Measurements from ENCODE around the gene EPS8L3.
"Not testable (repeated sequence)": the region's sequence is repeated elsewhere in the genome, so short reads cannot be mapped to it uniquely, and the experiment has no call there.

The EPS8L3 gene

GRCh38 chr1:109763646-109764415 lies at the start of gene EPS8L3:
TSS of gene EPS8L3 (minus strand) at chr1:109763923. CDS start at chr1:109761749, 2,174 bp downstream.
- DNase-seq, result peak; percentile 5

GRCh38 chr1:109812691-109813393 lies 49.1 kb upstream of the EPS8L3 start:
- no peak for DNase-seq

- no peak for DNase-seq
Measured at GRCh38 chr1:109808703-109809102, 45.0 kb upstream of the EPS8L3 start.

GRCh38 chr1:109807822-109808680 lies 44.3 kb upstream of the EPS8L3 start:
- no peak for DNase-seq

- DNase-seq, result no peak
Measured at GRCh38 chr1:109807402-109807801, 43.7 kb upstream of the EPS8L3 start.

- DNase-seq, result no peak
Measured at GRCh38 chr1:109806733-109807400, 43.1 kb upstream of the EPS8L3 start.

GRCh38 chr1:109805486-109806165 lies 41.9 kb upstream of the EPS8L3 start:
- DNase-seq, result no peak

GRCh38 chr1:109804660-109805059 lies 40.9 kb upstream of the EPS8L3 start:
- DNase-seq, result no peak

GRCh38 chr1:109803901-109804331 lies 40.2 kb upstream of the EPS8L3 start:
- no peak for DNase-seq

- DNase-seq, result no peak
Measured at GRCh38 chr1:109802901-109803561, 39.3 kb upstream of the EPS8L3 start.

- DNase-seq, result peak; percentile 34
Measured at GRCh38 chr1:109802136-109802900, 38.6 kb upstream of the EPS8L3 start.

- no peak for DNase-seq
Measured at GRCh38 chr1:109801791-109802135, 38.0 kb upstream of the EPS8L3 start.

GRCh38 chr1:109800291-109800690 lies 36.6 kb upstream of the EPS8L3 start:
- DNase-seq, result no peak

GRCh38 chr1:109799445-109799844 lies 35.7 kb upstream of the EPS8L3 start:
- no peak for DNase-seq

GRCh38 chr1:109797303-109797595 lies 33.5 kb upstream of the EPS8L3 start:
- DNase-seq, result not testable (repeated sequence)

- DNase-seq, result no peak
Measured at GRCh38 chr1:109796484-109797302, 33.0 kb upstream of the EPS8L3 start.

- no peak for DNase-seq
Measured at GRCh38 chr1:109794319-109795132, 30.8 kb upstream of the EPS8L3 start.

- DNase-seq, result no peak
Measured at GRCh38 chr1:109793486-109794318, 30.0 kb upstream of the EPS8L3 start.
